ENCODE measurements around the gene ID3.

Gene ID3

DNA sequence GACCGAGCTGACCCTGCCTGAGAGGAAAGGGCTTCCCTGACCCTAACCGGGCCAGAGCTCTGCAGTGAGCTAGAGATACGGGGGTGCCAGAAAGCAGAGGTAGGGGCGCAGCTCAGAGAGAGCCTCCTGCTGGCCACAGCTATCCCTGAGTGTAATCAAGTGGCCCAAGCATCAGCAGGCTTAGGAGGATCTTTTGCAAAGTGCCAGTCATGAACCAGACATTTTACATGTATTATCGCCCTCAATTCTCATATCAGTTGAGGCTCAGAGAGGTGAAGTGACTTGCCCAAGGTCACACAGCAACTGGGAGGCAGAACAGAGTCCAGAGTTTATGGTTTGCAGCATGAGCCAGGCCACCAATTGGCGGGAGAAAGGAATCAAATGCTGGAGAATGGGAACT lies 7.0 kb upstream of the ID3 start:
- DNase-seq (ENCODE audit: low read depth in 2 of 3, low spot score in 1 of 3) = no peak

DNA sequence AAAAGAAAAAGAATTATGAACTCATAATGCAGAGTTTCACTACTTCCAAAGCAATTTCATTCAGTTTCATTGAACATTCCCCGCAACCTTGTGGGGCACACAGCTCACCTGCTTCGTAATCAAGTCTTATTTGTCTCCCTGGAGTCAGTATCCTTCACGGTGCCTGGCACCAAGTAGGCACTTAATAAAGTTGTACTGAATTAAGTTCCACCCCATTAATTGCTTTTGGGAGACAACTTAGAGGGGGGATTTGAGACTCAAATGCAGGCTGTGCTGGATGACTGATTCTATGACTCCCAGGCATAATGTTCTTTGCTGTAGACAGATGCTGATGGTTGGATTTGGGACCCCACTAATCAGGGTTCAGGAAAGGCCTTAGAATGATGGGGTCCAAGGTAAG lies 6.5 kb upstream of the ID3 start:
- no peak for DNase-seq (ENCODE audit: low read depth in 2 of 3, low spot score in 1 of 3)

DNA sequence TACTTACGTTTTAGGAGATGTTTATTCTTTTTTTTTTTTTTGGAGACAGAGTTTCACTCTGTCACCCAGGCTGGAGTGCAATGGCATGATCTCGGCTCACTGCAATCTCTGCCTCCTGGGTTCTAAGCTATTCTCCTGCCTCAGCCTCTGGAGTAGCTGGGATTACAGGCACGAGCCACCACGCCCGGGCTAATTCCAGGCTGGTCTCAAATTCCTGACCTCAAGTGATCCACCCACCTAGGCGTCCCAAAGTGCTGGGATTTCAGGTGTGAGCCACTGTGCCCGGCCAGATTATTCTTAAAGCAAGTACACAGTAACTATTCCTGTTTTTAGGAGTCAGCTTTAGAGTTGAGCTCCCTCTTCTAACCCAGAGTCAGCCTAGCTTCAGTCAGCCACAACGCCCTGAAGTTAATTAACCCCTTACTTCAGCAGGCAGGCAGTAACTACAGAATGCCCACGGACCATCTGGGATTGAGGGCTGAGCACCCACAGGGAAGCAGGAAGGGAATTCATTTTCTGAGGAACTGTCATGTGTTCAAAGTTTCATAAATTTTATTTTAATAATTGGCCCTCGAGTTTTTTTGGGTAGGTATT lies 5.3 kb upstream of the ID3 start:
- DNase-seq (ENCODE audit: low read depth in 2 of 3, low spot score in 1 of 3) = no peak

DNA sequence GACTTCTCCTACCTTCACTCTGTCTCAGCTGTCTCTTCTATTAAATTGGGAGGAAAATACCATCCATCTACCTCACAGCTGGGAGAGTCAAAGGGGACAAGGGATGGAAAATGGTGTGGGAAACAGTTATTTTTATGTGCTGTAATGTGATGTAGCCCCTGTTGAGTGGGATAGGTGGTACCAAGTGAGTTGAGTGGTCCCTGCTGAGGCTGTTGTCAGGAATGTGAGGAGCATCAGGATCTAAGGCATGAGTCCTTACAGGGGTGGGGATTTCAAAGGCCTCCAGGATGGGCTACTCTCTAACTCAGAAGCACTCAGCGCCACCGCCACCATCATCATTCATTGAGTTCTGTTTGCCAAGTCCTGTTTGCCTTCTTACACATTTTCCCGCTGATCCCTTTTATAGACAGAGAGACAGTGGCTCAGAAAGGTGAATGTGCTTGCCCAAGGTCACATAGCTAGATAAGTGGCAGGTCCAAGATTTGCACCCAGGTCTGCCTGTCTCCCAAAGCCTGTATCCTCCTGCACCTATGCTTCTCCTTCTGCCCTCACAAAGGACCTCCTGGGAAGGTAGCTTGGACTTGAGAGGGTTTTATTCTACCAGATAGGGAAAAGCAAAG lies 4.6 kb upstream of the ID3 start:
- no peak for DNase-seq (ENCODE audit: low read depth in 2 of 3, low spot score in 1 of 3)

DNA sequence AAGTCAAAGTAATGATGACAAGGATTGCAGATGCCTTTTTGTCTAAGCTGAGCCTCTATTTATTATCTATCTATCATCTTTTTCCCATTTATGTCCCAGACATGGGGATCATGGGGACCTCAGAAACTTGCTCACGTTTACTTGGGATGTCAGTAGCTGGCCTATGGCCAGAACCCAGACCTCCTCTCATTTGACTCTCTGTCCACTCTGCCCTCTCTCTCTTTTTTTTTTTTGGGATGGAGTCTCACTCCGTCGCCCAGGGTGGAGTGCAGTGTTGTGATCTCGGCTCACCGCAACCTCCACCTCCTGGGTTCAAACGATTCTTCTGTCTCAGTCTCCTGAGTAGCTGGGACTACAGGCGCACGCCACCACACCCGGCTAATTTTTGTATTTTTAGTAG lies 3.7 kb upstream of the ID3 start:
- DNase-seq (ENCODE audit: low read depth in 2 of 3, low spot score in 1 of 3) = no peak

DNA sequence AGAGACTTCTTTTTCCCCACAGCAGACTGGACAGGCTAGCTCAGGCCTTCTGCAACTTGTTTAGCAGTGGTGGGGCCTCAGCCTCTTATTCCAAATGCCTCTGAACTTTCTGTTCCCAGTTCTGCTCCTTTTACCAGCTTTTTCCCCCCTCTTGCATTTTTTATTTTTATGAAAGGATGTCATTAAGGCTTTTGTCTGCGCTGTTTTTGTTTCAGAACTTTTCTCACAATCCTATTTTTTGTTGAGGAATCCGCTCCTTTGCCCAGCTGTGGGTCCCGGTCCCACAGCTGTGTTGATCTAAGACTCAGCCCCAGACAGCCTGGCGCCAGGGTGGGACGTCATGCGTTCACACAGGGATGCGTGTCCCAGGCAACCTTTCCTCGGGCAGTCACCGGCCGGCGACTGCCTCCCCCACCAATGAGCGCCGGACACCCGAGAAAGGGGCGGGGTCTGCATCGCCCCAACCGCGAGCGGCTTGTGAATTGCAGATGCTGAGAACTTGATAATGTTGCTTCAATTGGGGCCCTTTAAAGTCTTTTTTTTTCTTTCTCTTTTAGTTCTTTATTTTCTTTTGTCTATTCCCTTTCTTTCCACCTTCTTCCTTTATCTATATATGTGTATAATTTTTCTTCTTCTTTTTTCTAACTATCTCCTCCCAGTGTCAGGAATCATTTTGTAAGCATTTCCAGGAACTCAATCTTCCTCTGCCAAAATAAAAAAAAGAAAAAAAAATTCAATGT lies 3.0 kb upstream of the ID3 start:
- DNase-seq (ENCODE audit: low read depth in 2 of 3, low spot score in 1 of 3) = no peak

DNA sequence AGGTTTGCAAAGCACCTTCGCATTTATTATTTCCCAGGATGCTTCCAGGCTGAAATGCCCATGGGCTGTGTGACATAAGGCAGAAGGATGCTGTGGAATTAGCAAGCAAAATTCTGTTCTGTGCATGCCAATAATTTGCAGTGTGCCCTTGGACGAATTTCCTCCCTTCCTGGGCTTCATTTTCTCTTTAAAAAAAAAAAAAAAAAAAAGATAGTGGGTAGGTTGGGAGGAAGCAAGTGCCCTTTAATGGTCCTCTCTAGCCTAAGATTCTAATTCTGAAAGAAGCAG lies 2.5 kb upstream of the ID3 start:
- no peak for DNase-seq (ENCODE audit: low read depth in 2 of 3, low spot score in 1 of 3)

DNA sequence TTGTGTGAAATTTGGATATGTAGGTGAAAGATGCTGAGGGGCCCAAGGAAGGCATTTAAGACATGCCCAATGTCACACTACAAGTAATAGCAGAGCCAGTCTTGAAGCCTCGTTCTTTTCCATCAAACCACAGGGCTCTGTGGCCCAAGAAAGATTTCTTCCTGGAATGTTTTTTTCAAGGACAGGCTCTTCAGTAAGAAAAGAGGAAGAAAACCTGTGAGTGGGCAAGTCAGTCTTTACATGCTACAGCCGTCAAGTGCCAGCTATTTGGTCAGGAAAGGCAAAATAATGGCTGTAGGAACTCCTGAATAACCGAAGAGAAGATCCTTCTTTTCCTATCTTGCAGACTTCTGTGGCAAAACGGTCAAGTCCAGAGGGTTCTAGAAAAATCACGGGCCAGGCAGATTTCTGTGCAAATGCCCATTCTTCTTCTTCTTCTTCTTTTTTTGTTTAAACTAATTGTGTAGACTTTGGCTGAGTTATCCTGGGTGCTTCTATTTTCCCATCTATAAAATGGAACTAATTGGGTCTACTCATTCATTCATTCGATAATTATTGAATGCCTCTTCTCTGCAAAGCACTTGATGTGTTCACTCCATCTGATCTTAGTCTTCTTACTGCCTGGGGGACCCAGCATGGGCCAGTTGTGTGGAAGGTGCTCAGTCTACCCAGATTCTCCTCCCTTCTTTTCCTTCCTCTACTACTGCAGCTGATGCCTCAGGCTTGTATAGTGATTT lies 1.9 kb upstream of the ID3 start:
- DNase-seq (ENCODE audit: low read depth in 2 of 3, low spot score in 1 of 3) = no peak

DNA sequence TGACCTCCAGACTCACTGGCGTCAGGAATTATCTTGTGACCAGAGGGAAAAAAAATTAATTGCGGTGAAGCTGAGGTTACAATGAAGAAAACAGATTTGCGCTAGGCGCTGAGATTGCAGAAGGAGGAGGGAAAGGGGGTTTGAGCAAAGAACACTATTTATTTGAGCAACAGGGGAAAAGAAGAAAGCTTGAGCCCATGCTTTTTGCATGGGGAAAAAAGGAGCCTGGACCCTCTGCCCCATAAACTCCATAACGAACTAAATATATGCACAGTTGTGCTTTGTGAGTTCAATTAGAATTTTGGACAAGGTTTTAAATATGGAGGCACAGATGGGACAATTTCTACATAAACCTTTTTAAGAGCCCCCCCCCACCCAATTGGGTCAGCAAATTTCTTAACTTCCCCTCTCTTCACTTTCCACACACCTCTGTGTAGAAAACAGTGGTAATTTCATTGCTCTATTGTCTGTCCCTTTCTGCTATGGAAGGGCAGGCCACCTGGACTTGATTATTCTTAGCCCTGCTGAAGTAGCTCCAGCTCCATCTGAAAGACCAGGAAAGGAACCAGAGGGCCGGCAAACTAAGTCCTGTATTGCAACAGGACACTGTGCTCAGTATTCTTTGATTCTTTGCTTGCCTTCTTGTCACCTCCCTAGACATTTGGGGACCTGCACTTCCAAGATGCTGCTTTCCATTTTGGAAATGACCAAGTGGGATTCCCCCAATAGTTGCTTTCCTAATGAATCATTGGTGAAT lies 862 bp upstream of the ID3 start:
- DNase-seq (ENCODE audit: low read depth in 2 of 3, low spot score in 1 of 3) = no peak

DNA sequence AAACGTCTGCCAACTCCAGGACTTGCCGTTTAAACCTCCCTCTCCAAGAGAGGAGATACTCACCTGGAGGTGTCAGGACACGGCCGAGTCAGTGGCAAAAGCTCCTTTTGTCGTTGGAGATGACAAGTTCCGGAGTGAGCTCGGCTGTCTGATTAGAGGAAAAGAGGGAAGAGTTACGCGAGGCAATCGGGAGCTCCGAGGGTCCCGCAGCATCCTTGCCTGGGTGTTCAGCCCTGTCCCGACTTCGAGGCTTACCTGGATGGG lies 497 bp downstream of the ID3 start:
- no peak for DNase-seq (ENCODE audit: low read depth in 2 of 3, low spot score in 1 of 3)

DNA sequence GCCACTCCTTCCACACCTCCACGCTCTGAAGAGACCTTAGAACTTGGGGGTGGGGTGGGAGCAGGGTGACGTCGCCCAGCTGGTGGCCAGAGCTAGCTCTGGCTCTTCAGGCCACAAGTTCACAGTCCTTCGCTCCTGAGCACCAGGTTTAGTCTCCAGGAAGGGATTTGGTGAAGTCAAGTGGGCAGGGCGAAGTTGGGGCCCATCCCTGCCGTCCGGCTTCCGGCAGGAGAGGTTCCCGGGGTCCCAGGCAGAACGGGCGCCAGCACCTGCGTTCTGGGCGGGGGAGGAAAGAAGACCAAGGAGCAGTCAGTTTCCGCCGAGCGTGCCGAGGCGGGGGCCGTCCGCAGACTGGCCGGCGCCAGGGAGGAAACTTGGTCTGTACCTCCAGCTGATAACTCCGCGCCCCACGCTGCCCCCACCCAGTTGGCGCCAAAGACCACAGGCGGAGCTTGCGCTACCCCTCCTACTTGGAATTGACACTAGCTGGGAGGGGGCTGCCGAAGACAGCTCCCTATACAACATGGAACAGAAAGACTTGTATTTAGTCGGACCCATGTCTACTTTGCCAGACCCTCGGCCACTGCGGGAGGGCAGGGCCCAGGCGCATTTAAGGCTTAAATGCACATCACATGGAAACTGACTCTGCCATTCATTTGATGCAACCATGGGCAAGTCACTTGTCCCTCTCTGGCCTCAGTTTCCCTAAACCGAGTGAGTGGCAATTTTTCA lies 995 bp downstream of the ID3 start:
- no peak for DNase-seq (ENCODE audit: low read depth in 2 of 3, low spot score in 1 of 3)

DNA sequence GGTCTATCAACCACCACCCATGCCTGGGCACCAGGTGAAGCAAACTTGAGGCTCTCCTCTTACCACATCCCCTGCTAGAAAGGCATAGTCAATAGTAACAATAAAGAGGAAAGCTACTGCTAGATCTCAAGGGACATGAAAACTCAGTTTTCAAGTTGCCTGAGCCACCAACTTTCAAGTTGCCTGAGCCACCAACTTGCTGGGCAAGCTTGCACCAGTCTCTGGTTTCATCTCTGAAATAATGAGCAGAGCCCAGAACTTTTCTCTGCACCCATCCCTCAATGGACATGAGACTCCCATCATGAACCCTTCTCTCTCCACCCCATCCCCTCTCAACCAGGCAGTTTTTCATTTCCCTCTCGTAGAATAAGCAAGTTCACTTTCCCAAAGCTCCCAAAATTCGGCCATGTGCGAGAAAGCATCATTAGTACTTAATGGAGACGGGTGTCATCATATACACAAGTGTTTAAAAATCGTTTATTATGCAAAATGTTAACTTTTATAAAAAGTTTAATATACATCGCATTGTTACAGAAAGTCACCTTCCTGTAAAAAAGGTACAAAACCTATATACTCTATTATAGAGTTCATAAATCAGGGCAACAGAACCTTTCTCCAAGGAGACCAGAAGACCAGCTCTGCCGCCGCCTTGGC lies 1.7 kb downstream of the ID3 start:
- no peak for DNase-seq (ENCODE audit: low read depth in 2 of 3, low spot score in 1 of 3)

DNA sequence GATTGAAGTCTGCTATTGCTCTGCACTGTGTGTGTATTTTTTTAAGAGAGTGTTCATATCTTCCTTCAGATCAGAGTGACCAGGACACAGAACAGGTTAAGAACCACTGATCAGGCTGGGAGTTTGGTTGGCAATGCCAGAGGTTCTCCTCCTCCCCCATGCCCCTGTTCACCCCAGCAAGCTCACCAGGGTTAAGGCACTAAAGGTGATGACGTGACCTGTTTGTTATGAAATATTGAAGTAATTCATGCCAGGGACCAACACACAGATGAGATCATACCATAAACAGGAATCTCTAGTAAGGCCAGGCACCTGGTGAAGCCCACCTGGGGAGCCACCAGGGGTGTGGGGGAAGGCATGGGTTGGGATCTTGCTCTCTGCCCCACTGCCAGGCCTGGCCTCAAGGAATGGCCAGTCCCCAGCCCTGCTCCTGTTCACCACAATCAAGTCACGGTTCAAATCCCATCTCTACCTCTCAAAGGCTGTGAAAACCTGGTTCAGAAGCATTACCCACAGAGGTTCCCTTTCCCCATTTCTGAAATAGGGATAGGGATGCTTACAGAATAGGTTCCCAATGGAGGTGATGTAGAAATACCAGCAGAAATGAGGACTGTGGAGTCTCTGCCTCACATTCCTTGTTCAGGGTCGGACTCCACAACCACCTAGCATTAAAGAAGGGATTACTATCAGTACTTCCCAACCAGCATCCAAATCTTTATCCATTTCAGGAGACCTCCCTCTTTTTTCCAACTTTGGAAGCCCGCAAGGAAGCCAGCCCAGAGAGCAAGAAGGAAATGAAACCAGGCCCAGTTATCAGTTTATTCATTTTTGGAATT lies 2.4 kb downstream of the ID3 start:
- DNase-seq (ENCODE audit: low read depth in 2 of 3, low spot score in 1 of 3) = no peak

DNA sequence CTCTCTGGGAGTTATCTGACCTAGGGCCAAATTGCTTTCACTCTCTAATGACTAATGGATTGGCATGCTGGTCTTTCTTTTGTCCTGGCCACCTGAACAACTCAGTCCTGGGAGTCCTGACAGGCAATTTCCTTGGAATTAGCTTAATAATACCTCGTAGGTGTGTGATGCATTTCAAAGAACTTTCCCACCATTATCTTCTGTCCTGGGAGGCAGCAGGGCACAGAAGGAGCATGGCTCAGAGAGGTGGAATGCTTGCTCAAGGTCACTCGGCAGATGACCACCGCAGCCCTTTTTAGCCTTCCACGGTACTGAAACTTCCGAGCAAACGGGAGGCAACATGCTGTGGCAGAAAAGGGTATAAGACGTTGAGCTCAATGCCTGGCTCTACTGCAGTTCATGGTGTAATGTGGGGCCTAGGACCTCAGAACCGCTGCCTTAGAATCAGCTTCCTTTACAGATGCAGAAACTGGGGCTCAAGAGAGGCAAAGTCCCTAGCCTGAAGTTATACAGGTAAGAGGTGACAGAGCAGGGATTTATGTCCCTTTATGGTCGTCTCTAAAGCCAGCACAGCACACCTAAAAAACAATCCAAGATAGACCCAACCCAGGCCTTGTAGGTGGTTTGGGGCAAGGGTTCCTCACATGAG lies 3.2 kb downstream of the ID3 start:
- no peak for DNase-seq (ENCODE audit: low read depth in 2 of 3, low spot score in 1 of 3)

DNA sequence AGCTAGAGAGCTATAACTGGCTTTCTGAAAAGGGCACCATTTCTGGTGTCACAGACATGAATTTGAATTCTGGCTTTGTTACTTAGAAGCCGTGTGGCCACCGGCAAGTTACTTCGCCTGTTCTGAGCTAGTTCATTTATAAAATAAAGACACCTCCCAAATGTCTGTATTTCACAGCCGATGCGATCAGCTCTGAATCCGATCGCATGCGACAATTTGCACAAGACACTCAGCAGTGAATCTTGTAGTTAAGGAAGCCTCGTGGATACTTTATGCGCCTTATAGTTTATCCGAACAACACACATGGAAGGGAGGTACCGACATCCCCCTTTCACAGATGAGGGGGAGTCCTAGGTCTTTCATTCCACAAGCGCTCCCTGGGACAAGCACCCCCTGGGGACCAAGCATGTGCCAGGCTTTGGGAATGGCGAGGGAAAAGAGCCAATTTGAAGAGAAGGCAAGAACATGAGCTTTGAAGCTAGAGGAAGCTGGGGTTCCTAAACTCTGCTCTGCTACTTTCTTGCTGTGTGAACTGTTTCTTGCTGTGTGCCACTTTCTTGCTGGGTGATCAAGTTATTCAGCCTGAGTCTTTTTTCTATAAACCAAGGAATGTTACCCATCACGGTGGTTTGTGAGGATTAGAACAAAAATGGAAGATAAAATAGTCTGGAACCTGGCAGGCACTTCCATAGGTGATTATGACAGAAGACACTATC lies 3.9 kb downstream of the ID3 start:
- no peak for DNase-seq (ENCODE audit: low read depth in 2 of 3, low spot score in 1 of 3)

DNA sequence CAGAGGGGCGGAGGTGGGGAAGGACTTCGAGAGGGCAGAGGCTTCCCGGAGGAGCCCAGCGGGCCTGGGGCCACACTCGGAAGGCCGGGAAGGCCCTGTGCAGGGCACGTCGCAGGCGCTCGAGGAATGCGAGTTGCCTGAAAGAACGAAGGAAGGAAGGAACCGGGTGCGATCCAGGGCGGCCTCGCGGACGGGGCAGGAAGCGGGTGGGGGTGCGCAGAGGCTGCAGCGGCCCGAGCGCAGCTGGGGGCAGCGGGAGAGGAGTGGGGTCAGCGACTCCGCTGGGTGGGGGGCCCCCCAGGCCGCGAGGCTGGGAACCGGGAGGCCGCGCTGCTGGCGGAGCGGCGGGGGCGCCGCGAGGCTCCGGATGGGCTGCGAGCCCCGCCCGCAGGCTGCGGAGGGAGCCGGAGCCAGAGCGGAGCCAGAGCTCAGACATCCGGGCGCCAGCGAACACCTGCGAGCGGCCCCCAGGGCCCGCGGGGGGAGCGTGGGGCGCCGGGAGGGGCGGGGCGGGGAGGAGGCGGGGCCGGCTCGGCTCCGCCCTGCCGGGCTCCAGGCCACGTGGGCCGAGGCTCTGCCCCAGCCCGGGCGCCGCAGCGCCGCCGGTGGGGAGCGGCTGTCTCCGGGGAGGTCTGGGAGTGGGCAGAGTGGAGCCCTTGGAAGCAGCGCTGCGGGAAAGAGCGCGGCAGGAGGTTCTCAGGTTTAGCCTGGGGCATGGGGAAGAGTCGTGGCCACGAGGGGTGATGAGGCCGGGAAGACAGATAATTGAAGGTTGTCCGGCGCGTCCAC lies 4.6 kb downstream of the ID3 start:
- peak; percentile 65 to 72 (median 71) for DNase-seq (ENCODE audit: low read depth in 2 of 3, low spot score in 1 of 3)

DNA sequence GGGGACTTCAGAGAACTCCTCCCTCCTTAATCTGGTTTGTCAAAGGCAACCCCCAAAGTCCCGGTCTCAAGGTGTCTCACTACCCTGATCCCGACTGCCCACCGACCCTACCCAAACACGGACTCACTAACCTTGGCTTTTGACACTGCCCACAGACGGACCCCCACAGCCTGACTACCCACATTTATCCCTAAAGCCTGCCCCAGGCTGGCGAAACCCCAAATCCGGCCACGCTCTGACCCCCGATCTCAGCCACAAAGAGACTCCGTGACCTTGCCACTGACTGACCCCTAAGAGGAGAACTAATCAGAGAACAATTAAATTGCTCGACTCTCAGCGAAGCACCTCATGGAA lies 5.2 kb downstream of the ID3 start:
- DNase-seq (ENCODE audit: low read depth in 2 of 3, low spot score in 1 of 3) = no peak

Data from stimulated activated CD4-positive, alpha-beta T cell treated with anti-CD3 and anti-CD28 coated beads, Interleukin-12 subunit alpha, Interleukin-12 subunit beta, amount 100 ng/mL, for 48 hours (primary cell).